ENCODE data around the gene PLCL2. TPM values are rescaled to one million over a fixed set of nuclear protein-coding genes. Genes with fewer than 3 reads are reported as not detected.

PLCL2 gene
- total and polyA plus RNA-seq, 2 experiments from 2014 or later = 1.6 to 9.7 TPM

DNA sequence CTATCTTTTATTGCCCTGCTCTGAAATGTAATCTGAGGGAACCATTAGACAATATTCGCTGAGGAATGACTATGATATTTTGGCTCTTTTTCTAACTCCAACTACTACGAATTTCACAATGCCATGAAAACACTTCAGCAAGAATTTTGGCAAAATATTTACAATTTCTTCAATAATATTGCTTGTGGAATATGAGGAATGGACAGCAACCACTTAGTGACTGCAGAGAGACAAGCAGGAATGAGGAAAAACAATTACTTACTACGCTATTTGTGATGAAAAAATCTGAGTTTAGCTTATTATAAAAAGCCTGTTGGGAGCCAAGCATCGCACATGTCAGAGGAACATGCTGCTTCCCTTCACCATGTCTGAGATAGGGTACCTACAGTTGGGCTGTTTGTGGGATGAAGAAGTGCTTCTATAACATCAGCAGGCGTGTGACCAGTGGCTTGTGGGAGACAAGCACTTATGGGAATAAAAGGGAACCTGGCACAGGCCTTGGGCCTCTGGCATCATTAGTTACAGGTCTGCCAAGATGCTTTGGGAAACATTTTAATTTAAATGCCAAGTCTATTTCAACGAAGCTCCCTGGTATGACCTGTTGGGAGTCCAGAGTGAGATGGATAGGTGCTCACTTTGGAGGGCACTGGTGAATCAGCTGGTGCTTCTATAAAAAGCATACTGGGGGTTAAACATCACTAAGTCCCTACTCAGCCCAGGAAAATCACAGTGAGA, 2.7 kb upstream of the PLCL2 start:
- Mint-ChIP-seq H3K27ac (no peak overlapping the region), H3K9me3 (no peaks in the 10 kb centered on the region; the same call in 2 of the 3 replicates), H3K27me3 (ENCODE audit: insufficient read depth, low read depth, poor library complexity) (peaks cover 15% of the 10 kb centered on the region), H3K36me3 (ENCODE audit: low read depth) (no peaks in the 10 kb centered on the region; the same call in 2 of the 3 replicates), H3K4me1 (peaks cover 18% of the 10 kb centered on the region), H3K4me3 (no peak overlapping the region)
- H3K4me1 ChIP-seq (ENCODE audit: insufficient read depth) = peaks cover 29% of the 10 kb centered on the region
- H3K27me3 ChIP-seq (ENCODE audit: insufficient read depth) = peaks cover 82% of the 10 kb centered on the region
- H3K36me3 ChIP-seq (ENCODE audit: insufficient read depth) = no peaks in the 10 kb centered on the region
- TF ChIP-seq, protein P1, sequence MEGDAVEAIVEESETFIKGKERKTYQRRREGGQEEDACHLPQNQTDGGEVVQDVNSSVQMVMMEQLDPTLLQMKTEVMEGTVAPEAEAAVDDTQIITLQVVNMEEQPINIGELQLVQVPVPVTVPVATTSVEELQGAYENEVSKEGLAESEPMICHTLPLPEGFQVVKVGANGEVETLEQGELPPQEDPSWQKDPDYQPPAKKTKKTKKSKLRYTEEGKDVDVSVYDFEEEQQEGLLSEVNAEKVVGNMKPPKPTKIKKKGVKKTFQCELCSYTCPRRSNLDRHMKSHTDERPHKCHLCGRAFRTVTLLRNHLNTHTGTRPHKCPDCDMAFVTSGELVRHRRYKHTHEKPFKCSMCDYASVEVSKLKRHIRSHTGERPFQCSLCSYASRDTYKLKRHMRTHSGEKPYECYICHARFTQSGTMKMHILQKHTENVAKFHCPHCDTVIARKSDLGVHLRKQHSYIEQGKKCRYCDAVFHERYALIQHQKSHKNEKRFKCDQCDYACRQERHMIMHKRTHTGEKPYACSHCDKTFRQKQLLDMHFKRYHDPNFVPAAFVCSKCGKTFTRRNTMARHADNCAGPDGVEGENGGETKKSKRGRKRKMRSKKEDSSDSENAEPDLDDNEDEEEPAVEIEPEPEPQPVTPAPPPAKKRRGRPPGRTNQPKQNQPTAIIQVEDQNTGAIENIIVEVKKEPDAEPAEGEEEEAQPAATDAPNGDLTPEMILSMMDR (conservative IDR thresholded peaks at IDR 0.05; ENCODE audit: low read depth in 2 of 2) = no peak
- TF ChIP-seq EZH2 (IDR thresholded peaks at IDR 0.05; ENCODE audit: low read depth, unreplicated experiment) (no peak), ZNF331 (CRISPR knock-in tag; IDR thresholded peaks at IDR 0.05; ENCODE audit: low read depth) (no peak), JUNB (IDR thresholded peaks at IDR 0.05; ENCODE audit: unreplicated experiment) (no peak), POLR2AphosphoS5 (IDR thresholded peaks at IDR 0.05; ENCODE audit: low read depth) (no peak)
- TF ChIP-seq, protein P2, sequence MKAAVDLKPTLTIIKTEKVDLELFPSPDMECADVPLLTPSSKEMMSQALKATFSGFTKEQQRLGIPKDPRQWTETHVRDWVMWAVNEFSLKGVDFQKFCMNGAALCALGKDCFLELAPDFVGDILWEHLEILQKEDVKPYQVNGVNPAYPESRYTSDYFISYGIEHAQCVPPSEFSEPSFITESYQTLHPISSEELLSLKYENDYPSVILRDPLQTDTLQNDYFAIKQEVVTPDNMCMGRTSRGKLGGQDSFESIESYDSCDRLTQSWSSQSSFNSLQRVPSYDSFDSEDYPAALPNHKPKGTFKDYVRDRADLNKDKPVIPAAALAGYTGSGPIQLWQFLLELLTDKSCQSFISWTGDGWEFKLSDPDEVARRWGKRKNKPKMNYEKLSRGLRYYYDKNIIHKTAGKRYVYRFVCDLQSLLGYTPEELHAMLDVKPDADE (IDR thresholded peaks at IDR 0.05) = no peak
- TF ChIP-seq, protein P3, sequence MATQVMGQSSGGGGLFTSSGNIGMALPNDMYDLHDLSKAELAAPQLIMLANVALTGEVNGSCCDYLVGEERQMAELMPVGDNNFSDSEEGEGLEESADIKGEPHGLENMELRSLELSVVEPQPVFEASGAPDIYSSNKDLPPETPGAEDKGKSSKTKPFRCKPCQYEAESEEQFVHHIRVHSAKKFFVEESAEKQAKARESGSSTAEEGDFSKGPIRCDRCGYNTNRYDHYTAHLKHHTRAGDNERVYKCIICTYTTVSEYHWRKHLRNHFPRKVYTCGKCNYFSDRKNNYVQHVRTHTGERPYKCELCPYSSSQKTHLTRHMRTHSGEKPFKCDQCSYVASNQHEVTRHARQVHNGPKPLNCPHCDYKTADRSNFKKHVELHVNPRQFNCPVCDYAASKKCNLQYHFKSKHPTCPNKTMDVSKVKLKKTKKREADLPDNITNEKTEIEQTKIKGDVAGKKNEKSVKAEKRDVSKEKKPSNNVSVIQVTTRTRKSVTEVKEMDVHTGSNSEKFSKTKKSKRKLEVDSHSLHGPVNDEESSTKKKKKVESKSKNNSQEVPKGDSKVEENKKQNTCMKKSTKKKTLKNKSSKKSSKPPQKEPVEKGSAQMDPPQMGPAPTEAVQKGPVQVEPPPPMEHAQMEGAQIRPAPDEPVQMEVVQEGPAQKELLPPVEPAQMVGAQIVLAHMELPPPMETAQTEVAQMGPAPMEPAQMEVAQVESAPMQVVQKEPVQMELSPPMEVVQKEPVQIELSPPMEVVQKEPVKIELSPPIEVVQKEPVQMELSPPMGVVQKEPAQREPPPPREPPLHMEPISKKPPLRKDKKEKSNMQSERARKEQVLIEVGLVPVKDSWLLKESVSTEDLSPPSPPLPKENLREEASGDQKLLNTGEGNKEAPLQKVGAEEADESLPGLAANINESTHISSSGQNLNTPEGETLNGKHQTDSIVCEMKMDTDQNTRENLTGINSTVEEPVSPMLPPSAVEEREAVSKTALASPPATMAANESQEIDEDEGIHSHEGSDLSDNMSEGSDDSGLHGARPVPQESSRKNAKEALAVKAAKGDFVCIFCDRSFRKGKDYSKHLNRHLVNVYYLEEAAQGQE (IDR thresholded peaks at IDR 0.05; ENCODE audit: unreplicated experiment) = no peak
- TF ChIP-seq, protein P4, sequence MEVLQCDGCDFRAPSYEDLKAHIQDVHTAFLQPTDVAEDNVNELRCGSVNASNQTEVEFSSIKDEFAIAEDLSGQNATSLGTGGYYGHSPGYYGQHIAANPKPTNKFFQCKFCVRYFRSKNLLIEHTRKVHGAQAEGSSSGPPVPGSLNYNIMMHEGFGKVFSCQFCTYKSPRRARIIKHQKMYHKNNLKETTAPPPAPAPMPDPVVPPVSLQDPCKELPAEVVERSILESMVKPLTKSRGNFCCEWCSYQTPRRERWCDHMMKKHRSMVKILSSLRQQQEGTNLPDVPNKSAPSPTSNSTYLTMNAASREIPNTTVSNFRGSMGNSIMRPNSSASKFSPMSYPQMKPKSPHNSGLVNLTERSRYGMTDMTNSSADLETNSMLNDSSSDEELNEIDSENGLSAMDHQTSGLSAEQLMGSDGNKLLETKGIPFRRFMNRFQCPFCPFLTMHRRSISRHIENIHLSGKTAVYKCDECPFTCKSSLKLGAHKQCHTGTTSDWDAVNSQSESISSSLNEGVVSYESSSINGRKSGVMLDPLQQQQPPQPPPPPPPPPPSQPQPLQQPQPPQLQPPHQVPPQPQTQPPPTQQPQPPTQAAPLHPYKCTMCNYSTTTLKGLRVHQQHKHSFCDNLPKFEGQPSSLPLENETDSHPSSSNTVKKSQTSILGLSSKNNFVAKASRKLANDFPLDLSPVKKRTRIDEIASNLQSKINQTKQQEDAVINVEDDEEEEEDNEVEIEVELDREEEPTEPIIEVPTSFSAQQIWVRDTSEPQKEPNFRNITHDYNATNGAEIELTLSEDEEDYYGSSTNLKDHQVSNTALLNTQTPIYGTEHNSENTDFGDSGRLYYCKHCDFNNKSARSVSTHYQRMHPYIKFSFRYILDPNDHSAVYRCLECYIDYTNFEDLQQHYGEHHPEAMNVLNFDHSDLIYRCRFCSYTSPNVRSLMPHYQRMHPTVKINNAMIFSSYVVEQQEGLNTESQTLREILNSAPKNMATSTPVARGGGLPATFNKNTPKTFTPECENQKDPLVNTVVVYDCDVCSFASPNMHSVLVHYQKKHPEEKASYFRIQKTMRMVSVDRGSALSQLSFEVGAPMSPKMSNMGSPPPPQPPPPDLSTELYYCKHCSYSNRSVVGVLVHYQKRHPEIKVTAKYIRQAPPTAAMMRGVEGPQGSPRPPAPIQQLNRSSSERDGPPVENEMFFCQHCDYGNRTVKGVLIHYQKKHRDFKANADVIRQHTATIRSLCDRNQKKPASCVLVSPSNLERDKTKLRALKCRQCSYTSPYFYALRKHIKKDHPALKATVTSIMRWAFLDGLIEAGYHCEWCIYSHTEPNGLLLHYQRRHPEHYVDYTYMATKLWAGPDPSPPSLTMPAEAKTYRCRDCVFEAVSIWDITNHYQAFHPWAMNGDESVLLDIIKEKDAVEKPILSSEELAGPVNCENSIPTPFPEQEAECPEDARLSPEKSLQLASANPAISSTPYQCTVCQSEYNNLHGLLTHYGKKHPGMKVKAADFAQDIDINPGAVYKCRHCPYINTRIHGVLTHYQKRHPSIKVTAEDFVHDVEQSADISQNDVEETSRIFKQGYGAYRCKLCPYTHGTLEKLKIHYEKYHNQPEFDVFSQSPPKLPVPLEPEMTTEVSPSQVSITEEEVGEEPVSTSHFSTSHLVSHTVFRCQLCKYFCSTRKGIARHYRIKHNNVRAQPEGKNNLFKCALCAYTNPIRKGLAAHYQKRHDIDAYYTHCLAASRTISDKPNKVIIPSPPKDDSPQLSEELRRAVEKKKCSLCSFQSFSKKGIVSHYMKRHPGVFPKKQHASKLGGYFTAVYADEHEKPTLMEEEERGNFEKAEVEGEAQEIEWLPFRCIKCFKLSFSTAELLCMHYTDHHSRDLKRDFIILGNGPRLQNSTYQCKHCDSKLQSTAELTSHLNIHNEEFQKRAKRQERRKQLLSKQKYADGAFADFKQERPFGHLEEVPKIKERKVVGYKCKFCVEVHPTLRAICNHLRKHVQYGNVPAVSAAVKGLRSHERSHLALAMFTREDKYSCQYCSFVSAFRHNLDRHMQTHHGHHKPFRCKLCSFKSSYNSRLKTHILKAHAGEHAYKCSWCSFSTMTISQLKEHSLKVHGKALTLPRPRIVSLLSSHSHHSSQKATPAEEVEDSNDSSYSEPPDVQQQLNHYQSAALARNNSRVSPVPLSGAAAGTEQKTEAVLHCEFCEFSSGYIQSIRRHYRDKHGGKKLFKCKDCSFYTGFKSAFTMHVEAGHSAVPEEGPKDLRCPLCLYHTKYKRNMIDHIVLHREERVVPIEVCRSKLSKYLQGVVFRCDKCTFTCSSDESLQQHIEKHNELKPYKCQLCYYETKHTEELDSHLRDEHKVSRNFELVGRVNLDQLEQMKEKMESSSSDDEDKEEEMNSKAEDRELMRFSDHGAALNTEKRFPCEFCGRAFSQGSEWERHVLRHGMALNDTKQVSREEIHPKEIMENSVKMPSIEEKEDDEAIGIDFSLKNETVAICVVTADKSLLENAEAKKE (CRISPR knock-in tag; IDR thresholded peaks at IDR 0.05) = no peak
- H3K9me2 ChIP-seq (ENCODE audit: insufficient read depth) = no peaks in the 10 kb centered on the region
- peaks cover 4% of the 10 kb centered on the region for H3K79me2 ChIP-seq (replicated peaks; ENCODE audit: insufficient read depth)
- H3K4me3 ChIP-seq = no peak overlapping the region
- no peak overlapping the region for H3K27ac ChIP-seq (ENCODE audit: low read depth)
- DNase-seq (ENCODE audit: low spot score) (no peak), ATAC-seq (no peak)
- peaks cover 8% of the 10 kb centered on the region; the same call in 1 of the 2 replicates for H3F3A ChIP-seq (replicated peaks; ENCODE audit: low read depth)
- no peaks in the 10 kb centered on the region for H4K20me1 ChIP-seq (replicated peaks; ENCODE audit: insufficient read depth)
- no peak overlapping the region for H2AFZ ChIP-seq
- no peak overlapping the region for H3K4me2 ChIP-seq

All from GM23338 (cell line).